Heart left ventricle (tissue), 13 donors: ENCODE data around the gene USP17L27.
"Not testable (repeated sequence)": the region's sequence is repeated elsewhere in the genome, so short reads cannot be mapped to it uniquely, and the experiment has no call there.

Experiments
- CTCF ChIP-seq, 12 donors: fragments of 200-600 bp; sonication (generic) in 4 of 12; IDR thresholded peaks; one replicate each; pipeline versions ENCODE4 v1.5.0 to v1.8.0; 2018 to 2022; ENCODE audit warnings: antibody characterized with exemption in 12 of 12, mild to moderate bottlenecking in 5 of 12
- POLR2A ChIP-seq, 2 donors: fragments of 450-650 bp; IDR thresholded peaks; one replicate each; pipeline ENCODE4 v1.6.1; 2017; ENCODE audit warnings: antibody characterized with exemption in 2 of 2, mild to moderate bottlenecking in 2 of 2, moderate library complexity in 2 of 2
- donor health status: ischemic (EF 13 %, LVEDD 7.1; RV severe dilation, severe dysfunction).
- donor health status: DM: no; HTN: yes; CAD: no.
- donor health status: DM: no; HTN: no; CAD: no.
- donor health status: ischemic (EF 25% LVEDD 6.9; RV normal size, moderate dysfunction).
- donor health status: ischemic (EF 25% LVEDD 5.7; RV mildly dilated, moderate dysfunction).
- donor health status: ischemic (EF 35%, LVEDD 5.7; RV mildly dilated, moderate dysfunction).
- donor health status: nonischemic (EF 11% LVEDD 7.7; RV severe dilation, severe dysfunction).
- donor health status: DM: yes; HTN: yes; CAD: no.
- donor health status: PGD.
- donor health status: ischemic (EF 29% LVEDD 5.4; RV normal size, mild dysfunction).
- donor health status: nonischemic (EF 23%, LVEDD 6.1; RV moderate dilation, normal function).

GRCh38 chr4:9343848-9344247 is at the start of gene USP17L27:
- TF ChIP-seq CTCF, POLR2A (IDR thresholded peaks at IDR 0.05): not testable (repeated sequence)
